Gastroesophageal sphincter (tissue), 3 donors: ENCODE data around the gene TOM1L2.

Experiments
- POLR2A ChIP-seq, 2 donors: fragments of 450-650 bp; IDR thresholded peaks; one replicate each; pipeline ENCODE4 v1.6.1; 2017; ENCODE audit warnings: antibody characterized with exemption in 2 of 2, mild to moderate bottlenecking in 2 of 2, moderate library complexity in 1 of 2
- POLR2AphosphoS5 ChIP-seq: sonication (generic); formaldehyde crosslinking; IDR thresholded peaks from one replicate; pipeline ENCODE4 v1.6.1; 2017; ENCODE audit warnings: antibody characterized with exemption
- TF ChIP-seq, protein P1 (sequence below), 4 experiments: fragments of 200-600 bp in 2 of 4; fragments of 450-650 bp in 2 of 4; sonication (generic) in 1 of 4; IDR thresholded peaks; one replicate each; pipeline ENCODE4 v1.5.1; 2017 to 2019; ENCODE audit warnings: antibody characterized with exemption in 4 of 4, mild to moderate bottlenecking in 2 of 4, moderate library complexity in 2 of 4

DNA sequence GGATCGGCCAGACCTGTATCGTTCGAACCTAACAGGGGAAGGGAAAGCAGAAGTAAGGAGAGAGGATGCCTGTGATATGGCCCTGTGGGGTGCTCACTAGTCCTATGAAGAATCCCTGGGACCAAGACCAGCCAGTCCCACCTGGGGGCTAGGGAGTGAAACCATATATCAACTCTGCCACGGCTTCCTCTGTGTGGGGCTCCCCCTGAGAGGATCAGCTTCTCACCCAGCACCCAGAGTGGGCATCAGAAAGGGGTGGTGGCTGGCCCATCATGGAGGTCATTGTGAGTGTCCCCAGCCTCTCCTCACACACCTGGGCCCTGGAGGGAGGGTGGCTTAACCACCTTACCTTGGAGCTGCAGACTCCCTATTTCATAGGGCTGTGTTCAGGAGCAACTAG, 105.3 kb downstream of the TOM1L2 start:
- TF ChIP-seq, protein P1, sequence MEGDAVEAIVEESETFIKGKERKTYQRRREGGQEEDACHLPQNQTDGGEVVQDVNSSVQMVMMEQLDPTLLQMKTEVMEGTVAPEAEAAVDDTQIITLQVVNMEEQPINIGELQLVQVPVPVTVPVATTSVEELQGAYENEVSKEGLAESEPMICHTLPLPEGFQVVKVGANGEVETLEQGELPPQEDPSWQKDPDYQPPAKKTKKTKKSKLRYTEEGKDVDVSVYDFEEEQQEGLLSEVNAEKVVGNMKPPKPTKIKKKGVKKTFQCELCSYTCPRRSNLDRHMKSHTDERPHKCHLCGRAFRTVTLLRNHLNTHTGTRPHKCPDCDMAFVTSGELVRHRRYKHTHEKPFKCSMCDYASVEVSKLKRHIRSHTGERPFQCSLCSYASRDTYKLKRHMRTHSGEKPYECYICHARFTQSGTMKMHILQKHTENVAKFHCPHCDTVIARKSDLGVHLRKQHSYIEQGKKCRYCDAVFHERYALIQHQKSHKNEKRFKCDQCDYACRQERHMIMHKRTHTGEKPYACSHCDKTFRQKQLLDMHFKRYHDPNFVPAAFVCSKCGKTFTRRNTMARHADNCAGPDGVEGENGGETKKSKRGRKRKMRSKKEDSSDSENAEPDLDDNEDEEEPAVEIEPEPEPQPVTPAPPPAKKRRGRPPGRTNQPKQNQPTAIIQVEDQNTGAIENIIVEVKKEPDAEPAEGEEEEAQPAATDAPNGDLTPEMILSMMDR (IDR thresholded peaks at IDR 0.05): no peak
- TF ChIP-seq POLR2AphosphoS5 (no peak), POLR2A (IDR thresholded peaks at IDR 0.05) (no peak)
